Skeletal muscle cell (primary cell): ENCODE measurements around the gene SH3PXD2A.

Experiments
- DNase-seq: peaks from one replicate; pipeline ENCODE4 v3.0.0-alpha.2; 2010; ENCODE audit warnings: low read depth
- H3K4me3 ChIP-seq: 2 replicates; pipeline ENCODE4 v1.5.1; 2011; ENCODE audit warnings: low read depth, mild to moderate bottlenecking, control low read depth, low read length, moderate library complexity

Gene SH3PXD2A

DNA sequence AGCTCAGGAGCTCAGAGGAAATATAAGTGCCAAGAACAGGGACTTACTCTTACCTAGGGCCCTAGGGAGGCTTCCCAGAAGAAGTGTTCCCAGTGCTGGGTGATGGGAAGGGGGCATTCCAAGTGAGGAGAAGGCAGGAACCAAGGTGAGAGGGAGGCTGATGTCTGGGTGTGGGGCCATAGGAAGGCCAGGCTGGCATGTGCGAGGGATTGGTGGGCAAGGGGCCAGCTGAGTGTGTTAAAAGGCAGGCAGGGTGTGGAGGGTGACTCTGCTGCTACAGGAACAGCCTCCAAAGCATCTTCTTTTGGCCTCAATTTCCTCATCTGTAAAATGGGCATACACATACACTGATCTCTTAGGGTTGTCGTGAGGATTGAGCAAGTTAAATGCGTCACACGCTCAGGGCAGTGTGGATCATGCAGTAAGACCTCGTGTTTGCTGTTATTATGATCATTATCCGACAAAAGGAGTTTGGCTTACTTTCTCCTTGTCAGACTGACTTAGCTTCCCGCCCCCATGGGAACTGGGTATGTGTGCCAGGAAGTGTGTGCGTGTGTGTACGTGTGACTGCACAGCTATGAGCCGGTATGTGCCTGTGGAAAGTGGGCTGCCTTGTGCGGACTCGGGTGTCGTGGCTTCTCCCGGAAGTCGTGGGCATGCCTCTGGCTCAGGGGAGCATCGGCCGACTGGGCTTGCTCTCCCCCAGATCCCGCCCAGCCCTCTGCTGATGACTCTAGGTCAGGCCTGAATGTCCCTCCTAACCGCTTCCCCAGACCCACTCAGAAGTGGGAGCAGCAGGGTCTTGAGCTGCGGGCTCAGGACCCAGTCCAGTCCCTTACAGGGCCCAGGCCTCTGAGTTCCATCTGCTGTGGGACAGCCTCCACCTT lies 302.3 kb downstream of the SH3PXD2A start:
- no peak for DNase-seq

GRCh38 chr10:103551619-103552602 lies 303.5 kb downstream of the SH3PXD2A start:
- no peak overlapping the region for H3K4me3 ChIP-seq
- no peak for DNase-seq

More for the DNA sequence above, 302.3 kb downstream of the SH3PXD2A start:
- H3K4me3 ChIP-seq: no peak overlapping the region

- no peak for DNase-seq
- H3K4me3 ChIP-seq: no peak overlapping the region
Observed at GRCh38 chr10:103550229-103550628, 305.1 kb downstream of the SH3PXD2A start.

DNA sequence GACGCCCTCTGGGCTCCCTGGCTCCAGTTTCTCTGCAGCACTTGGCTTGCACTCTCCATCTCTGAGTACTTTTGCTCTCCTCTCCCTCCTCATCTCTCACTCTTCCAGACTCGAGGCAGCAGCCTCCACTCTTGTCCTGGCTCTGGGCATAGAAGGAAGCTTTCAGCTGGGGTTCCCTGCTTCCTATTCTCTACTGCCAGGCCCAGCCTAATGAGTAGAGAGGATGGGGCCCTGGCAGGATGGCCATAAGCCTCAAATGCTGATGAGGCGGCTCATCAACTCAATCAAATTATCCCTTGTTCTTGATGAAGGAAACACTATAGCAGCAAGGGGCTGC lies 306.1 kb downstream of the SH3PXD2A start:
- H3K4me3 ChIP-seq: no peak overlapping the region
- no peak for DNase-seq

- DNase-seq: no peak
- H3K4me3 ChIP-seq: no peak overlapping the region
Observed at GRCh38 chr10:103548581-103549348, 306.6 kb downstream of the SH3PXD2A start.

DNA sequence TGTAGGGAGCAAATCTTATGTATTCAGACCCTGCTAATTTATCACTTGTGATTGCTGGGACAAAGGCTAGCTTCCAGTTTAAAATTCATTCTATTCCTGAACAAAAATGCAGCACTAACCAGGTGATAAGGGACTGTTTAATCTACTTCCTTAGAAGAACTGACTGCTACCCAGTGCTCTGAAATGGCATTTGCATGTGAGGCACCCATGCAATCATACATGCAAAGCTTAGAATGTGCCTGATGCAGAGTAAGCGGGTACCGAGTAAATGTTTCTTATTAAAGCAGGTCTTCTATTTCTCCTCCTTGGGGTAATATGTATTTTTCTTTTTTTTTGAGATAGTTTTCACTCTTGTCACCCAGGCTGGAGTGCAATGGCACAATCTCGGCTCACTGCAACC lies 307.4 kb downstream of the SH3PXD2A start:
- no peak for DNase-seq

GRCh38 chr10:103547391-103547946 lies 307.9 kb downstream of the SH3PXD2A start:
- H3K4me3 ChIP-seq: no peak overlapping the region
- no peak for DNase-seq

More for the DNA sequence above, 307.4 kb downstream of the SH3PXD2A start:
- no peak overlapping the region for H3K4me3 ChIP-seq

DNA sequence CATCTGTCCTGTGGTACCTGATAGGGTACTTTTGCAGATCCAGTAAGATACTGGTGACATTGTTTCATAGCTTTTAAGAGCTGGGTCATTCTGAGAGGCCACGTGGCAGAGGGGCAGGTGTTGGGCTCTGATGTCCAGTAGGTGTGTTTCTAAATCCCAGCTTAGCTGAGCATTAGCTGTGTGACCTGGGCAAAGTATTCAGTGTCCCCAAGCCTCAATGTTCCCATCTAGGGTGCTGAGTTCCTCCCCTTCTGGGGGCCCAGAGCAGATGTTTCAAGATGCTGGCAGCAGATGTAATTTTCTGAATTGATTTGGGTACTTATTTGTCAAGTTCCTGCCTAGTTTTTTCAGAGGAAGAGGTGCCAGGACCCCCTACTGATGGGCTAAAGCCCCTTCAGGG lies 309.0 kb downstream of the SH3PXD2A start:
- no peak overlapping the region for H3K4me3 ChIP-seq
- no peak for DNase-seq

DNA sequence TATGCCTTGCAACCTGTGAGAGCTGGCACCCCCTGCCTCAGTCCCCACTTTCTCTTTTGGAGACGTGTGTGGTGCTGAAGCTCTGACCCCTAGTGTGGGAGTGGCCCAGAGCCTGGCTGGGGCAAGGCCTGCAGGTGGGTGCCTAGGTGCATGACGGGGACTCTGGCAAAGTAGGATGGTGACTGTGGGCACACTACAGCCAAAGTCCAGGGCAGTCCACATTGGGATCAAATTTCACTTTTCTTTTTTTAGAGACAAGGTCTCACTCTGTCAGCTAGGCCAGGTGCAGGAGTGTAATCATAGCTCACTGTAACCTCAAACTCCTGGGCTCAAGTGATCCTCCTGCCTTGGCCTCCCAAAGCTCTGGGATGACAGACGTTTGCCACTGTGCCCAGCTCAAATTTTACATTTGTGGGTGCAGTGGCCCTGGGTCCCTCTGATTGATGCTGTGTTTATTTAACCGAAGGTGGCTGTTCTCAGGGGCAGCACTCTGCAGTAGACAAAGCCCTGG lies 309.6 kb downstream of the SH3PXD2A start:
- no peak overlapping the region for H3K4me3 ChIP-seq
- DNase-seq: no peak

GRCh38 chr10:103545366-103545765 lies 310.0 kb downstream of the SH3PXD2A start:
- no peak overlapping the region for H3K4me3 ChIP-seq
- no peak for DNase-seq

DNA sequence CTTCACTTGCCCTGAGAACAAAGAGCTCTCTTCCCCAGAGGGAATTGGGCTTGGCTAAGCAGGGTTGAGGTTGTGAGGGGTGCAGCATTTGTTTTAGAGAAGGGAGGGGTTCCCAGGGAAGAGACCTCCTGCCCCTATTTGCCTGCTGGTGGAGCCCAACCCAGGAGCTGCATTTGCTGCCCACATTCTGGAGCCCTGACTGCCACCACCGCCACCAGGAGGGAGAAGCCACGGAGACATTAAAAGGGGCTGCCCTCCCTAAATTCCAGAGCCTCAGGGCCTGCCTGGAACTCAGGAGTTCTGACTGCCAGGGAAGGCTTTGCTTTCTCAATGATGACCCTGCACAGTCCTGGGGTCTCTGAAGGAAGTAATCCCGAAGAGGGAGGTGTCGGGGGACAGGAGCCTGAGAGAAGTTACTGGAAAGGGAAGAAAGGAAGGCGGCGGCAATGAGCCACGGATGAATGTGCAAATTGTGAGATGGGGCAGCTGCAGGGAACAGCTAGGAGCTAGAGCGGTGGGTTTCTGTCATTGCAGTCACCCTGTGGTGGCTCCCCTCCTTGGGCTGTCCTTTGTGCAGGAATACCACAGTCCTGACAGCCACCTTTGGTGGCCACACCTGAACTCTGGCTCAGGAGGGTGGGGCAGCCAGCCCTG lies 310.6 kb downstream of the SH3PXD2A start:
- H3K4me3 ChIP-seq: no peak overlapping the region
- no peak for DNase-seq
